ENCODE results near the gene CAPN14. TPM values are rescaled to one million over a fixed set of nuclear protein-coding genes. Genes with fewer than 3 reads are reported as not detected.
A peak's percentile ranks its signal among the peaks of the same experiment; 100 is the strongest.

CAPN14 gene
- total RNA-seq, 1 experiment from 2014 or later: not detected

- H3K9me3 ChIP-seq (ENCODE audit: low read length): no peaks in the 10 kb centered on the region
- peak overlapping the region; percentile 52 for H3K9ac ChIP-seq (ENCODE audit: low read length)
- intact Hi-C loops (cut with micrococcal nuclease): no loop called here
- peaks cover 43% of the 10 kb centered on the region for H3K27me3 ChIP-seq (ENCODE audit: low read length)
- H3K79me2 ChIP-seq (ENCODE audit: low read length): peaks cover 20% of the 10 kb centered on the region
- no peaks in the 10 kb centered on the region for H3F3A ChIP-seq (ENCODE audit: low read length, unreplicated experiment)
- H3K27ac ChIP-seq (ENCODE audit: low read length): no peak overlapping the region
- ATAC-seq: no peak
- peak overlapping the region; percentile 83 for H3K4me2 ChIP-seq (ENCODE audit: low read length)
- POLR2A ChIA-PET (ENCODE audit: unreplicated experiment): no interaction called here
- no peaks in the 10 kb centered on the region for H3K36me3 ChIP-seq (ENCODE audit: low read depth, low read length)
- no peaks in the 10 kb centered on the region for H3K9me2 ChIP-seq (replicated peaks; ENCODE audit: low read length)
- TF ChIP-seq CTCF (conservative IDR thresholded peaks at IDR 0.05; ENCODE audit: low read depth, low read length) (no peak), EZH2phosphoT487 (IDR thresholded peaks at IDR 0.05; ENCODE audit: borderline replicate concordance, low read length) (no peak), EZH2 (IDR thresholded peaks at IDR 0.05; ENCODE audit: low read length, unreplicated experiment) (no peak)
- peak overlapping the region; percentile 67 for H3K4me3 ChIP-seq (ENCODE audit: low read length)
- H3K4me1 ChIP-seq (ENCODE audit: insufficient read depth, low read length): peaks cover 10% of the 10 kb centered on the region
- BruUV-seq (replicated peaks): no TSS peak
- DNase-seq: peak; percentile 11
- no peaks in the 10 kb centered on the region for H4K20me1 ChIP-seq (ENCODE audit: low read length)
- H2AFZ ChIP-seq (ENCODE audit: low read length): peak overlapping the region; percentile 56
- CTCF ChIA-PET: no interaction called here
Observed at GRCh38 chr2:31137211-31138036, 79.9 kb downstream of the CAPN14 start.

GRCh38 chr2:31136732-31137131 lies 80.6 kb downstream of the CAPN14 start:
- Histone ChIP-seq H3K4me3 (ENCODE audit: low read length) (peak overlapping the region; percentile 67), H3K9me2 (replicated peaks; ENCODE audit: low read length) (no peaks in the 10 kb centered on the region), H2AFZ (ENCODE audit: low read length) (no peak overlapping the region), H4K20me1 (ENCODE audit: low read length) (no peaks in the 10 kb centered on the region), H3K9me3 (ENCODE audit: low read length) (no peaks in the 10 kb centered on the region), H3K4me2 (ENCODE audit: low read length) (peak overlapping the region; percentile 83), H3K36me3 (ENCODE audit: low read depth, low read length) (no peaks in the 10 kb centered on the region), H3K27ac (ENCODE audit: low read length) (no peak overlapping the region), H3K27me3 (ENCODE audit: low read length) (peaks cover 43% of the 10 kb centered on the region), H3F3A (ENCODE audit: low read length, unreplicated experiment) (no peaks in the 10 kb centered on the region), H3K79me2 (ENCODE audit: low read length) (peaks cover 20% of the 10 kb centered on the region), H3K4me1 (ENCODE audit: insufficient read depth, low read length) (peaks cover 13% of the 10 kb centered on the region), H3K9ac (ENCODE audit: low read length) (no peak overlapping the region)
- CTCF ChIA-PET: no interaction called here
- intact Hi-C loops (cut with micrococcal nuclease): no loop called here
- no TSS peak for BruUV-seq (replicated peaks)
- no peak for TF ChIP-seq EZH2phosphoT487 (IDR thresholded peaks at IDR 0.05; ENCODE audit: borderline replicate concordance, low read length)
- TF ChIP-seq CTCF (conservative IDR thresholded peaks at IDR 0.05; ENCODE audit: low read depth, low read length): no peak
- no peak for TF ChIP-seq EZH2 (IDR thresholded peaks at IDR 0.05; ENCODE audit: low read length, unreplicated experiment)
- POLR2A ChIA-PET (ENCODE audit: unreplicated experiment): no interaction called here
- DNase-seq: no peak
- ATAC-seq: no peak

- no peak overlapping the region for H3K9ac ChIP-seq (ENCODE audit: low read length)
- no peaks in the 10 kb centered on the region for H4K20me1 ChIP-seq (ENCODE audit: low read length)
- H3K4me2 ChIP-seq (ENCODE audit: low read length): 0 out of 2 replicates have a peak overlapping the region, but pooled peaks have one; percentile 11
- POLR2A ChIA-PET (ENCODE audit: unreplicated experiment): no interaction called here
- BruUV-seq (replicated peaks): no TSS peak
- no peaks in the 10 kb centered on the region for H3K9me3 ChIP-seq (ENCODE audit: low read length)
- peaks cover 13% of the 10 kb centered on the region for H3K4me1 ChIP-seq (ENCODE audit: insufficient read depth, low read length)
- peaks cover 43% of the 10 kb centered on the region for H3K27me3 ChIP-seq (ENCODE audit: low read length)
- H3K9me2 ChIP-seq (replicated peaks; ENCODE audit: low read length): no peaks in the 10 kb centered on the region
- H3K4me3 ChIP-seq (ENCODE audit: low read length): no peak overlapping the region
- CTCF ChIA-PET: no interaction called here
- peak; percentile 18 for DNase-seq
- H3K27ac ChIP-seq (ENCODE audit: low read length): no peak overlapping the region
- TF ChIP-seq CTCF (conservative IDR thresholded peaks at IDR 0.05; ENCODE audit: low read depth, low read length) (no peak), EZH2phosphoT487 (IDR thresholded peaks at IDR 0.05; ENCODE audit: borderline replicate concordance, low read length) (no peak), EZH2 (IDR thresholded peaks at IDR 0.05; ENCODE audit: low read length, unreplicated experiment) (no peak)
- no peak overlapping the region for H2AFZ ChIP-seq (ENCODE audit: low read length)
- no peaks in the 10 kb centered on the region for H3F3A ChIP-seq (ENCODE audit: low read length, unreplicated experiment)
- no peaks in the 10 kb centered on the region for H3K36me3 ChIP-seq (ENCODE audit: low read depth, low read length)
- intact Hi-C loops (cut with micrococcal nuclease): no loop called here
- no peak for ATAC-seq
- H3K79me2 ChIP-seq (ENCODE audit: low read length): peaks cover 22% of the 10 kb centered on the region
Observed at GRCh38 chr2:31136000-31136399, 81.3 kb downstream of the CAPN14 start.

Data from PC-3 (cell line).